ENCODE results near the gene SLC38A8.

The SLC38A8 gene

GRCh38 chr16:83971165-83972130 is 71.1 kb downstream of the SLC38A8 start:
- DNase-seq (ENCODE audit: low read depth in 2 of 3, low spot score in 2 of 3) = no peak

- no peak for DNase-seq (ENCODE audit: low read depth in 2 of 3, low spot score in 2 of 3)
Measured at GRCh38 chr16:83970430-83970815, 72.2 kb downstream of the SLC38A8 start.

GRCh38 chr16:83969771-83970429 is 72.7 kb downstream of the SLC38A8 start:
- DNase-seq (ENCODE audit: low read depth in 2 of 3, low spot score in 2 of 3) = no peak

GRCh38 chr16:83968891-83969649 is 73.5 kb downstream of the SLC38A8 start:
- no peak for DNase-seq (ENCODE audit: low read depth in 2 of 3, low spot score in 2 of 3)

- no peak for DNase-seq (ENCODE audit: low read depth in 2 of 3, low spot score in 2 of 3)
Measured at GRCh38 chr16:83968306-83968851, 74.2 kb downstream of the SLC38A8 start.

- DNase-seq (ENCODE audit: low read depth in 2 of 3, low spot score in 2 of 3) = no peak
Measured at GRCh38 chr16:83967838-83968305, 74.7 kb downstream of the SLC38A8 start, which contains the start of gene NECAB2. TSS of gene NECAB2 (plus strand) at chr16:83968244. CDS start at chr16:83968649, 405 bp downstream.

DNA sequence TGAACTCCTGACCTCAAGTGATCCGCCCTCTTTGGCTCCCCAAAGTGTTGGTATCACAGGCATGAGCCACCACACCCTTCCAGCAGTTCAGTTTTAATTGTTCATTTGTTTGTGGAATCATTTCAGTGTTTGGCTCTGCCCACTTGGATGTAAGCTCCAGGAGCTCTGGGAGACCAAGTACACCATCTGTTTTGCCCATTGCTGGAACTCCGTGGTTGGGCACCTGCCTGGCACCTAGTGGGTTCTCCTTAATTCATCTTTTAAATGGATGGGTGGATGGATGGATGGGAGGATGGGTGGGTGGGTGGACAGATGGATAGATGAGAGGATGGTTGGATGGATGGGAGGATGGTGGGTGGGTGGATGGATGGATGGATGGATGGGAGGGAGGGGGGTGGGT is 75.5 kb downstream of the SLC38A8 start:
- DNase-seq (ENCODE audit: low read depth in 2 of 3, low spot score in 2 of 3) = no peak

GRCh38 chr16:83966153-83966696 is 76.4 kb downstream of the SLC38A8 start:
- no peak for DNase-seq (ENCODE audit: low read depth in 2 of 3, low spot score in 2 of 3)

DNA sequence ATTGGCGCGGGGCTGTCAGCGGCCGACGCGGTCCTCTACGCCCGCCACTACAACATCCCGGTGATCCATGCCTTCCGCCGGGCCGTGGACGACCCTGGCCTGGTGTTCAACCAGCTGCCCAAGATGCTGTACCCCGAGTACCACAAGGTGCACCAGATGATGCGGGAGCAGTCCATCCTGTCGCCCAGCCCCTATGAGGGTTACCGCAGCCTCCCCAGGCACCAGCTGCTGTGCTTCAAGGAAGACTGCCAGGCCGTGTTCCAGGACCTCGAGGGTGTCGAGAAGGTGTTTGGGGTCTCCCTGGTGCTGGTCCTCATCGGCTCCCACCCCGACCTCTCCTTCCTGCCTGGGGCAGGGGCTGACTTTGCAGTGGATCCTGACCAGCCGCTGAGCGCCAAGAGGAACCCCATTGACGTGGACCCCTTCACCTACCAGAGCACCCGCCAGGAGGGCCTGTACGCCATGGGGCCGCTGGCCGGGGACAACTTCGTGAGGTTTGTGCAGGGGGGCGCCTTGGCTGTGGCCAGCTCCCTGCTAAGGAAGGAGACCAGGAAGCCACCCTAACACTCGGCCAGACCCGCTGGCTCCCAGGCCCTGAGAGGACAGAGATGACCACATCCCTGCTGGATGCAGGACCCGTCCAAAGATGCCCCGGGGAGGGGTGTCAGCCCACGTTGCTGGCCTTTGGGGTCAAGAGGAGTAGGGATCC is 77.0 kb downstream of the SLC38A8 start:
- no peak for DNase-seq (ENCODE audit: low read depth in 2 of 3, low spot score in 2 of 3)

DNA sequence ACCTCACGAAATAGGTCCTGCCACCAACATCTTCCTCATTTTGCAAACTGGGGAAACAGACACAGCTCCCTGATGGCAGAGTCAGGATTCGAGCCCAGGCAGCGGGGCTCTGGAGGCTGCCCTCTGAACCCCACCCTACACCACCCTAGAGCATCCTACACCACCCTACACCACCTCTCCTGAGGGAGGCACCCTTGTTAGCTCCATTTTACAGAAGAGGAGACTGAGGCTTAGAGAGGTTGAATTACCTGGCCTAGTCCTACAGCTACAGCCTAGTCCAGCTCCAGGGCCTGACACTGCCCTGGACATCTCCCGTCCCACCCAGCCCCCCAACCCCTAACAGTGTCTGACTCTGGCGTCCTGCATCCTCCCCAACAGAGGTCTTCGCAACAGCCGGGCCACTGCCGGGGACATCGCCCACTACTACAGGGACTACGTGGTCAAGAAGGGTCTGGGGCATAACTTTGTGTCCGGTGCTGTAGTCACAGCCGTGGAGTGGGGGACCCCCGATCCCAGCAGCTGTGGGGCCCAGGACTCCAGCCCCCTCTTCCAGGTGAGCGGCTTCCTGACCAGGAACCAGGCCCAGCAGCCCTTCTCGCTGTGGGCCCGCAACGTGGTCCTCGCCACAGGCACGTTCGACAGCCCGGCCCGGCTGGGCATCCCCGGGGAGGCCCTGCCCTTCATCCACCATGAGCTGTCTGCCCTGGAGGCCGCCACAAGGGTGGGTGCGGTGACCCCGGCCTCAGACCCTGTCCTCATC is 77.7 kb downstream of the SLC38A8 start:
- no peak for DNase-seq (ENCODE audit: low read depth in 2 of 3, low spot score in 2 of 3)

GRCh38 chr16:83963277-83964119 is 79.1 kb downstream of the SLC38A8 start:
- DNase-seq (ENCODE audit: low read depth in 2 of 3, low spot score in 2 of 3) = no peak

DNA sequence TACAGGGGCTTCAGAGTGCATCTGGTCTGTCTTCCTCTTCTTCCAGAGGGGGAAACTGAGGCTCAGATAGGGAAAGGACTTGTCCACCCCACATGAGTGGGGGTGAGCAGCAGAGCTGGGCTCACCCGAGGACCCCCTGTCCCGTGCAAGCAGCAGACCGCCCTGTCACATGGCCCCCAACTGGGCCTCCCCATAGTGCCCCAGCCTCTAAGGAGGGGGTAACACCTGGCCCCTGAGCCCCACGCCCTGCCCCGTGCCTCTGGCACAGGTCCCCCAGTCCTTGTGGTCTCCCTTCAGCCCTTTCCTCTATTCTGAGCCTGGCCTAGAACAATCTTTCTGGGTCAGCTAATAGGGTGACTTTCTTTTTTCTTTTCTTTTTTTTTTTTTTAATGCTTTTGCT is 81.0 kb downstream of the SLC38A8 start:
- DNase-seq (ENCODE audit: low read depth in 2 of 3, low spot score in 2 of 3) = no peak

- DNase-seq (ENCODE audit: low read depth in 2 of 3, low spot score in 2 of 3) = no peak
Measured at GRCh38 chr16:83960521-83961249, 81.9 kb downstream of the SLC38A8 start.
